Esophagus squamous epithelium (tissue), 4 donors: Measurements from ENCODE around the gene RBM12.
"Not testable (repeated sequence)": the region's sequence is repeated elsewhere in the genome, so short reads cannot be mapped to it uniquely, and the experiment has no call there.

ENCODE experiments used
- POLR2A ChIP-seq, 4 donors: fragments of 450-650 bp; IDR thresholded peaks; one replicate each; pipeline ENCODE4 v1.6.1; 2017; ENCODE audit warnings: antibody characterized with exemption in 4 of 4, mild to moderate bottlenecking in 4 of 4, moderate library complexity in 3 of 4
- TF ChIP-seq, protein P1 (sequence below), 6 experiments: fragments of 450-650 bp in 4 of 6; fragments of 200-600 bp in 2 of 6; sonication (generic) in 2 of 6; IDR thresholded peaks; one replicate each; pipeline ENCODE4 v1.5.1; 2016 to 2019; ENCODE audit warnings: antibody characterized with exemption in 6 of 6, mild to moderate bottlenecking in 4 of 6, moderate library complexity in 4 of 6

DNA sequence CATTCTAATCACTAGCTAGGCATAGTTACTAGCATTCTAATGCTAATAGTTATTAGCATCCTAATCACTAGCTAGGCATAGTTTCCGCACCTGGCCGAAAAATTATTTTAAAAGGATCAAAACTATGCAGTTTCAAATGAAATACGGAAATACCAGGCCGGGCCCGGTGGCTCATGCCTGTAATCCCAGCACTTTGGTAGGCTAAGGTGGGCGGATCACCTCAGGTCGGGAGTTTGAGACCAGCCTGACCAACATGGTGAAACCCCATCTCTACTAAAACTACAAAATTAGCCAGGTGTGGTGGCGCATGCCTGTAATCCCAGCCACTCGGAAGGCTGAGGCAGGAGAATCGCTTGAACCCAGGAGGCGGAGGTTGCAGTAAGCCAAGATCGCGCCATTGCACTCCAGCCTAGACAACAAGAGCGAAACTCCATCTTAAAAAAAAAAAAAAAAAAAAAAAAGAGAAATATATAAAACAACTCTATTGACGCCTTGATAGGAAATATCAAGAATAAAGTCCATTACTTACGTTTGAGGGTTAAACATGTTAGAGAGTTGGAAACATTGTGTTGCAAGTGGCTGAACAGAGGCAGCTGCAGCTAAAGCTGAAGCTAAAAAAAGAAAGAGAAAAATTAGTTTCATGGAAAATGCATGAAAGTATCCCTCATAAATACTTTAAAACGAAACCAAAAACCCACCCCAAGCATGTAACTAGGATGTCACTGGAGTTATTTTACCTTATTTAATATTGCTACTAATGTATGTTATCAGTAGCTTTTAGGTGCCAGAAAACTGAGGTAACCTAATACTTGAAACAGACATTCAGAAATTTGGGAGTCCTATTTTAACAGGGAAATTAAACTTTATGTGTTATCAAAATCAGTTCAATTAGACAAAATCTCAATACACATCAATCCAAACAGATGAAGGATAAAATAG lies 42.2 kb upstream of the RBM12 start:
- TF ChIP-seq, protein P1, sequence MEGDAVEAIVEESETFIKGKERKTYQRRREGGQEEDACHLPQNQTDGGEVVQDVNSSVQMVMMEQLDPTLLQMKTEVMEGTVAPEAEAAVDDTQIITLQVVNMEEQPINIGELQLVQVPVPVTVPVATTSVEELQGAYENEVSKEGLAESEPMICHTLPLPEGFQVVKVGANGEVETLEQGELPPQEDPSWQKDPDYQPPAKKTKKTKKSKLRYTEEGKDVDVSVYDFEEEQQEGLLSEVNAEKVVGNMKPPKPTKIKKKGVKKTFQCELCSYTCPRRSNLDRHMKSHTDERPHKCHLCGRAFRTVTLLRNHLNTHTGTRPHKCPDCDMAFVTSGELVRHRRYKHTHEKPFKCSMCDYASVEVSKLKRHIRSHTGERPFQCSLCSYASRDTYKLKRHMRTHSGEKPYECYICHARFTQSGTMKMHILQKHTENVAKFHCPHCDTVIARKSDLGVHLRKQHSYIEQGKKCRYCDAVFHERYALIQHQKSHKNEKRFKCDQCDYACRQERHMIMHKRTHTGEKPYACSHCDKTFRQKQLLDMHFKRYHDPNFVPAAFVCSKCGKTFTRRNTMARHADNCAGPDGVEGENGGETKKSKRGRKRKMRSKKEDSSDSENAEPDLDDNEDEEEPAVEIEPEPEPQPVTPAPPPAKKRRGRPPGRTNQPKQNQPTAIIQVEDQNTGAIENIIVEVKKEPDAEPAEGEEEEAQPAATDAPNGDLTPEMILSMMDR (IDR thresholded peaks at IDR 0.05), result not testable (repeated sequence)
- not testable (repeated sequence) for TF ChIP-seq POLR2A (IDR thresholded peaks at IDR 0.05)
